K562 treated with DMSO at 1 percent for 12 hours (cell line): Measurements from ENCODE around the gene RNF112. TPM values are rescaled to one million over a fixed set of nuclear protein-coding genes. Genes with fewer than 3 reads are reported as not detected.

Source experiments
- total RNA-seq: library from RNA; unstranded; fragments of 300-600 nt; gene quantifications from 2 replicates; pipeline ENCODE4 v1.2.3, GENCODE V29; 2022; ENCODE audit not compliant: insufficient read depth

RNF112 gene
- not detected in 2 replicates for total RNA-seq

GRCh38 chr17:19410875-19411620 lies at the start of gene RNF112:
Gene RNF112, plus strand, starts transcription at chr17:19411232. Its CDS starts 177 bp downstream, at chr17:19411409.

GRCh38 chr17:19362277-19363113 lies 48.5 kb upstream of the RNF112 start, which contains the start of gene B9D1:
Gene B9D1, minus strand, starts transcription at chr17:19362723. Its CDS starts 154 bp downstream, at chr17:19362569.

GRCh38 chr17:19378416-19379360 lies 32.3 kb upstream of the RNF112 start, which contains the start of gene MAPK7:
Gene MAPK7, plus strand, starts transcription at chr17:19378498. Its CDS starts 403 bp downstream, at chr17:19378901.

GRCh38 chr17:19386974-19387920 lies 23.8 kb upstream of the RNF112 start, which contains the start of gene MFAP4:
Gene MFAP4, minus strand, starts transcription at chr17:19387190. Its CDS starts 35 bp downstream, at chr17:19387155.

Other genes with a start within 250 kb of the RNF112 start
- 3.7 and 9.1 TPM in 2 replicates for gene EPN2, start 173.9 kb upstream of the RNF112 start, total RNA-seq
- 4.5 and 18.7 TPM in 2 replicates for gene B9D1, start 48.5 kb upstream of the RNF112 start, total RNA-seq
- 4.7 and 15.0 TPM in 2 replicates for gene MAPK7, start 32.7 kb upstream of the RNF112 start, total RNA-seq
- not detected in 2 replicates for gene MFAP4, start 24.0 kb upstream of the RNF112 start, total RNA-seq
- gene SLC47A1, start 122.6 kb downstream of the RNF112 start, total RNA-seq: not detected in 2 replicates
- gene ALDH3A2, start 237.5 kb downstream of the RNF112 start, total RNA-seq: 0.96 TPM in 1 of 2 replicates, not detected in the other